Esophagus (tissue), 2 donors: ENCODE results near the gene IL21R. TPM values are rescaled to one million over a fixed set of nuclear protein-coding genes. Genes with fewer than 3 reads are reported as not detected.

Experiments
- H3K27ac ChIP-seq, 2 donors: one replicate each; pipeline ENCODE4 v1.5.1; 2013; ENCODE audit warnings: low read depth in 2 of 2, mild to moderate bottlenecking in 2 of 2, inconsistent platforms in 1 of 2, low read length in 1 of 2, moderate library complexity in 1 of 2
- H3K27me3 ChIP-seq, 2 donors: one replicate each; pipeline ENCODE4 v1.6.1; 2013; ENCODE audit warnings: low read length in 2 of 2, control low read depth in 1 of 2, mild to moderate bottlenecking in 1 of 2; ENCODE audit not compliant: insufficient read depth in 2 of 2, control insufficient read depth in 1 of 2
- H3K36me3 ChIP-seq, 2 donors: one replicate each; pipeline ENCODE4 v1.6.1; 2013; ENCODE audit warnings: low read length in 1 of 2; ENCODE audit not compliant: control insufficient read depth in 2 of 2, insufficient read depth in 2 of 2
- H3K4me1 ChIP-seq, 2 donors: one replicate each; pipeline ENCODE4 v1.6.1; 2013; ENCODE audit warnings: low read length in 1 of 2; ENCODE audit not compliant: control insufficient read depth in 2 of 2, insufficient read depth in 2 of 2
- H3K4me3 ChIP-seq, 2 donors: one replicate each; pipeline ENCODE4 v1.5.1; 2013; ENCODE audit warnings: low read length in 2 of 2, mild to moderate bottlenecking in 2 of 2, low read depth in 1 of 2, moderate library complexity in 1 of 2
- H3K9me3 ChIP-seq, 2 donors: one replicate each; pipeline ENCODE4 v1.6.1; 2013; ENCODE audit warnings: mild to moderate bottlenecking in 2 of 2, low read depth in 1 of 2, low read length in 1 of 2, moderate library complexity in 1 of 2; ENCODE audit not compliant: control insufficient read depth in 2 of 2, insufficient read depth in 1 of 2
- WGBS, 2 donors: extraction: QIAGEN DNeasy Blood & Tissue Kit; methylation state at CpG; one replicate each; pipeline ENCODE4 v1.1.7; 2013; 5-methylcytosine and 5-hydroxymethylcytosine counted together
- polyA plus RNA-seq, 2 donors: library from polyadenylated mRNA; stranded (reverse); fragments of 200-250 nt; gene quantifications; one replicate each; pipeline ENCODE4 v1.2.3, GENCODE V29; 2013
- donor health status: healthy with polysubstance abuse.
- donor health status: Bipolar disorder and iron deficiency.

The IL21R gene
- polyA plus RNA-seq, 2 donors = 0.19 to 0.24 TPM

DNA sequence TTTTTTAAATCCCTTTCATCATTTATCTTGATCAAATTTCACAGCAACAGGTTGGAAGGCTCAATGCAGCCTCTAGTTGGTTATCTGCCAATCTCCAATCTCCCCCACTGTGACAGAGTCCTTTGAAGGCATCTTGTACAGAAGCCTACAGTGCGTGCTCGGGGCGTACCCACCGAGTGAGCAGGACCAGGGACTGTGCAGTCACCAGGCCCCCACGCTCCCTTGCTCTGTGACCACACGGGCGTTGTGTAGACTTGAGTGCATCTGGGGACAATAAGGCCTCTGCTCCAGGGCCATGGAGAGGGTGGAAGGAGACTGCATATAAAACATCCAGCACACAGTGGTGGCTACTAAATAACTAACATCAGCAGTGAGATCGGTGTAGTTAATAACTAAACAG is 84.4 kb downstream of the IL21R start:
- 84% methylated on average over 8 of the region's 8 CpGs for WGBS, 2 donors
- Histone ChIP-seq H3K4me3 (no peak overlapping the region), H3K4me1 (no peaks in the 10 kb centered on the region), H3K27ac (no peak overlapping the region), H3K36me3 (peaks cover 49 to 83% of the 10 kb centered on the region in 2 donors), H3K27me3 (no peaks in the 10 kb centered on the region), H3K9me3 (no peaks in the 10 kb centered on the region)

DNA sequence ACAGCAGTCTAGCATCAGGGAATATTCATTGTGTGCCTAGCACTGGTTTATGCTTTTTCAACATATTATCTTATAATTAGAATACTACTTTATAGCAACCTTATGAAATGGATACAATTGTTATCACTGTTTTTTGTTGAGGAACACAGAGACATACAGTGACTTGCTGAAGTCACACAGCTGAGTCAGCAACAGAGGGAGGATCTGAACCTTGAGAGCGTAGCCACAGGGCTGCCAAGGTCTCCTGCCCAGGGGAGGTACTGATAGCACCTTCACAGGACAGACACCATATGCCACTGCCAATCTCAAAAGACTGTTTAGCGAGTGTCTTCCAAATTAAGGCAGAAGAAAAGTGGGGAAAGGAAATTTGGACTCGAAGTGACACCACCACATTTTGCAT is 84.8 kb downstream of the IL21R start:
- H3K9me3 ChIP-seq = no peaks in the 10 kb centered on the region
- peaks cover 51 to 83% of the 10 kb centered on the region in 2 donors for H3K36me3 ChIP-seq
- WGBS, 2 donors = 91 to 93% methylated on average over 3 of the region's 3 CpGs
- no peaks in the 10 kb centered on the region for H3K27me3 ChIP-seq
- H3K4me1 ChIP-seq = no peaks in the 10 kb centered on the region
- no peak overlapping the region for H3K27ac ChIP-seq
- no peak overlapping the region for H3K4me3 ChIP-seq

DNA sequence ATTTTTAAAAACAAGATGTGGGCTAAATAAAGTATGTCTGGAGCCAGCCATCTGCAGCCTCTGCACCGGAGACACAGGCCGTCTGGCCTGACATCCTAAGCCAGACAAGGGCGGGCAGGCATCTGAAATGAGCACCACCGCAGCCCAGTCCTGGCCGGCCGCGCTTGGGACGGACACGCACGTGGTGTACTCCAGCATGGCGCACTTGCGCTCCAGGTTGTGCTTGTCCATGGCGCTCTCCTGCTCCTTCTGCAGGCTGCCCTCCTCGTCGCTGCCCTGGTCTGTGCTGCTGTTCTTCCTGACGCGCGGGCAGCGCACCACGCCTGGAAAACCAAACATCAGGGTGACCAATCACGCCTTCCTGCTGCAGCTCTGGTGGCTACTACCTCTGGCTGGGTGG is 87.4 kb downstream of the IL21R start:
- peaks cover 49 to 71% of the 10 kb centered on the region in 2 donors for H3K36me3 ChIP-seq

DNA sequence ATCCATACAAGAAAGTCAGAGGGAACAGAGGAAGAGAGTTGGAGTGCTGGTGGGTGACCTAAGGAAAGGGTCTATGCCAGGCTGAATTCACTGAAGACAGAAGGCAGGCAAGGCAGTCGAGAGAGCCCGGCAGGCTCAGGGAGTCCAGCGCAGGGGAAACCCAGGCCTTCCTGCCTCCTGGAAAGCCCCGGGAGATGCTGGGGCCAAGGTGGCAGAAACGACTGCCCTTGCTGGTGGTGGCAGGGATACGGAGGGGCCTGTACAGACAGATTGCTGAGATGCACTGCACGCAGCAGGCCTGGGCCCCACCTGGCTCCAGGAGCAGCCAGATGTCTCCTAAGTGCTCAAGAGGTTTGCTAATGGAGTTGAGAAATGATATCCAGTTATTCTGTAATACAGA is 87.9 kb downstream of the IL21R start:
- H3K27me3 ChIP-seq = no peaks in the 10 kb centered on the region
- peaks cover 48 to 70% of the 10 kb centered on the region in 2 donors for H3K36me3 ChIP-seq
- no peaks in the 10 kb centered on the region for H3K9me3 ChIP-seq
- 88 to 89% methylated on average over 7 of the region's 7 CpGs for WGBS, 2 donors
- H3K4me1 ChIP-seq = peaks cover 0 to 2% of the 10 kb centered on the region in 2 donors
- H3K27ac ChIP-seq = no peak overlapping the region
- H3K4me3 ChIP-seq = no peak overlapping the region

More for the DNA sequence above, 87.4 kb downstream of the IL21R start:
- 94 to 95% methylated on average over 20 to 21 of the region's 21 CpGs for WGBS, 2 donors
- no peaks in the 10 kb centered on the region for H3K4me1 ChIP-seq
- no peaks in the 10 kb centered on the region for H3K27me3 ChIP-seq
- H3K27ac ChIP-seq = no peak overlapping the region
- H3K9me3 ChIP-seq = no peaks in the 10 kb centered on the region
- no peak overlapping the region for H3K4me3 ChIP-seq

DNA sequence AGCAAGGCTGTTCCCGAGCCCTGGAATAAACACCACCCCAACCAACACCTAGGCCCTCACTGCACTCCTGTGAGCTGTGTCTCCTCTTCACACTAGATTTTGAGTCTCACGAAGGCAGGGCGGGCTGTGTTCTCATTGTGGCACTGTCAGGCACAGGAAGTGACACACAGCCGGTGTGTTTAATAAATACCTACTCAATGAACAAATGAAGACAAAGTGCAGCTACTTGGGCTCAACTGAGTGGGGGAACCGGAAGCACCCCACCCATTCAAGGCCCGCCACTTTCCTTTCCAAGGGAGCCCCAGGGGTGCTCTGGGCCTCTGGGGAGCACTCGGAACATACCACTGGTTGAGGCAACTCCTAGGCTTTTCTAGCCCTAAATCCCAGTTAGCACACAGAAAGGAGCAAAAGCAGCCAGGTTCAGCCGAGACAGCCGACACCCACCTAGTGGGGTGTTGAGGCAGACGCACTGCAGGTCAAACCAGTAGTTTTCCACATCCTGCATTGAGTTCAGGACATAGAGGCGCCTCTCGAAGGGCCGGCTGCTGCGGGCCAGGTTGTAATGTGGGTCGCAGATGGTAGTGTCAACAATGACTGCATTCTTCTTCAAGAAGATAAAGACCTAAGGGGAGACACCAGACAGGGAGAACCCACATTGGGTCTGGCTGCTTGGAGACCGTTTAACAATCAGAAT is 90.1 kb downstream of the IL21R start:
- no peaks in the 10 kb centered on the region for H3K9me3 ChIP-seq
- H3K4me1 ChIP-seq = peaks cover 0 to 2% of the 10 kb centered on the region in 2 donors
- no peak overlapping the region for H3K27ac ChIP-seq
- H3K4me3 ChIP-seq = no peak overlapping the region
- WGBS, 2 donors = 86 to 89% methylated on average over 16 of the region's 16 CpGs
- peaks cover 44 to 70% of the 10 kb centered on the region in 2 donors for H3K36me3 ChIP-seq
- H3K27me3 ChIP-seq = no peaks in the 10 kb centered on the region

DNA sequence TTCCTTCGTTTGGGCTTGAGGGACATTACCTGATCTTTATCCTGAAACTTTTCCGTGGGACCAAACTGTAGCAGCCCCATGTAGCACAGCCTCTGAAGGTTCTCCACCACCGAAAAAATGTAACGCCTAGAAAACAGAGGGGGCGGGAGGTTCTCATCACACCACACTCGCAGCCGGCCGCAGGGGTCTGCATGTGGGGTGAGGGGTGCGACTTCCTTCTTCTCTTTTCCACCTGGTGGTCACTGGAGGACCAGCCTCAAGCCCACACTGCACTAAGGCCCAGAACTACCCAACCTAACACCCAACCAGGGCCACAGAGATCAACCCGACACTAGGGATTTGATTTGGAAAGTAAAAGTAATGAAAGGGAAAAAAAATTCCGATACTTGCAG is 90.6 kb downstream of the IL21R start:
- Histone ChIP-seq H3K9me3 (no peaks in the 10 kb centered on the region), H3K4me1 (peaks cover 0 to 2% of the 10 kb centered on the region in 2 donors), H3K27ac (no peak overlapping the region), H3K27me3 (no peaks in the 10 kb centered on the region), H3K4me3 (no peak overlapping the region), H3K36me3 (peaks cover 44 to 66% of the 10 kb centered on the region in 2 donors)
- whole genome bisulfite sequencing, 2 donors = 90 to 91% methylated on average over 11 of the region's 11 CpGs

DNA sequence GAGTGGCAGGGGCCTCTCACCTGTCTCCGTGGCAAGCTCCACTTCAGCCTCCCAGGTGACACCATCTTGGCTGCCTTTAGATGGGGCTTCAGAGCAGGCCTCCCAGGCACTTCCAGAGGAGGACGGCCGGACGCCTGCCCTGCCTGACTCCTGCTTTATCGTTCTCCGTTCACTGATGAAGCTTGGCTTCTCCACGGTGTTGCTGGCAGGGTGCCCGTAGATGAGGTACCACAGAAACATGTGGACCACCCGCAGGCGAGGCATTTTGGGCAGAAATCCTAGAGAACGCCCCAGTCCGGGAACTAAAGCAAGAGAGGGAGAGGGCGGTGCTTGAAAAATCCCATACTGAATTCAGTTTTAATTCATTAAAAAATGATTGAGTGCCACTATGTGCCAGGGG is 93.2 kb downstream of the IL21R start:
- H3K4me1 ChIP-seq = peaks cover 0 to 2% of the 10 kb centered on the region in 2 donors
- no peak overlapping the region for H3K4me3 ChIP-seq
- no peak overlapping the region for H3K27ac ChIP-seq
- H3K36me3 ChIP-seq = peaks cover 45 to 67% of the 10 kb centered on the region in 2 donors
- H3K27me3 ChIP-seq = no peaks in the 10 kb centered on the region
- WGBS, 2 donors = 66 to 78% methylated on average over 13 of the region's 13 CpGs
- H3K9me3 ChIP-seq = no peaks in the 10 kb centered on the region

DNA sequence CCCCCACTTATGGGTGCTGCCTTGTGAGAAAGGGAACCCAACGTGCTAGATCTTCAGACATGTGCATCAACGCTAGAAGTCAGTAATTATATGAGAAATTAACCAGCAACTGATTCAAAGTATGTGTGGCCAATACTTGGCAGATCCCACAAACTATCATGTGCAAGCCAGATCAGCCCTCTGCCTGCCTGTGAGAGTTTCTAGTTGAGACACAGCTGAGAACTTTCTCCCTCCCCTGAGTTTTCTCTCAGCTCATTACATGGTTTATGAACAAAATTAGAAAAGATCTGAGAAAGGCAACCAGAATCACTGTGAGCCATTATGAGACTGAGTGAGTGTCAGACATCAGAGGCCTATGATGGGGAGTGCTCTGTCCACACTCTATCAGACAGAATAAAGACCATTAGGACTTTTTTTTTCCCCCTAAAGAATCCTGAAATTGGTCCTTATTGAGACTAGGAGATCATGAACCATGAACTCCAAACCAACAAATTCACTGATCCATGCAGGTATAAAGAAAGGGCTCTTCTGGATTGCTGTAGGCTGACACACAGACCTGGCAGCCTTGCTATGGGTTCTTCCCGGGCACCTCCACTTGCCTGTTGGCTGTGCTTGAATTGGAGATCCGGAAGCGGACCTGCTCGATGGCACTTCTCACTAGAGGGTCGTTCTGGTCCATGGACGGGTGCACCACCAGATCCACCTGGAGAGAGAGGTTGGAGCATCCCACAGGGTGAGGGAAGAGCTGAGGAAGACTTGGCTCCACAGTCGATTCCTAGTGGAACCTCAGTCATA is 96.3 kb downstream of the IL21R start:
- Histone ChIP-seq H3K36me3 (peaks cover 41 to 71% of the 10 kb centered on the region in 2 donors), H3K4me1 (peaks cover 0 to 2% of the 10 kb centered on the region in 2 donors), H3K4me3 (no peak overlapping the region), H3K27me3 (no peaks in the 10 kb centered on the region), H3K9me3 (no peaks in the 10 kb centered on the region), H3K27ac (no peak overlapping the region)
- 88 to 91% methylated on average over 9 of the region's 9 CpGs for WGBS, 2 donors

DNA sequence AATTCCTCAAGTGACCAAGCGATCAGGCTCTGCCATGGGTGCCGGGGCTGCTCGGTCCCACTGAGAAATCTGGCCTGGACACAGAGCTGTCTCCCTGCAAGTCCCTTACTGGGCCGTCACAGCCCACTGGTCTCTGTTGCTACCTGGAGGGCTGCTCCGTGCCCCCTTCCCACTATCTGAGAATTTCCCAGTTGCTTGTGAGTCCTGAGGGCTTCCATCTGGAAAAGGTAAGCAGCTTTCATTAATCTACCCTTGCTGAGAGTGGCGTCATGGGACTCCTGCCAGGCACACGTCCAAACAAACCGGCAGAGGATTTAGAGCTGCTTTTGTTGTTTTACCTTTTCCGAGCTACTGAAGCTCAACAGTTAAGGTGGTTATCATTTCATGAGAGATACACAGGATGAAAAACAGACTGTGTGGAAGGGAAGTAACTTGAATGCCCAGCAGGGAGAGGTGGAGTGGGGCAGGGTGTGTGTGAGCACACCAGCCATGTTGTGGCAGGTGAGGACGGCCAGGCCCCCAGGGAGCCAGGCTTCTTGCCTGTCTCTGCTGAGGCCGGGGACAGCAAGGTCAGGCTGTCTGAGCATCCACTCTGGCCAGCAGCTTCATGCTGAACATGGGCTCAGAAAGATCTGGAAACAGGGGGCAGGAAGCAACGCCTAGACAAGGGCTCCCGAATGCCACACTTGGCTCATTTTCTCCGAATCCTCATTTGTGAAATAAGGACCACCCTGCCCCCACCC is 97.1 kb downstream of the IL21R start:
- peaks cover 0 to 2% of the 10 kb centered on the region in 2 donors for H3K4me1 ChIP-seq
- no peak overlapping the region for H3K4me3 ChIP-seq
- 67 to 73% methylated on average over 14 of the region's 14 CpGs for WGBS, 2 donors
- no peak overlapping the region for H3K27ac ChIP-seq
- peaks cover 45 to 74% of the 10 kb centered on the region in 2 donors for H3K36me3 ChIP-seq
- H3K9me3 ChIP-seq = no peaks in the 10 kb centered on the region
- no peaks in the 10 kb centered on the region for H3K27me3 ChIP-seq
